Inflammatory macrophage treated with lipopolysaccharide for 1 hour (primary cell): ENCODE data around the gene TEX19.
"Not testable (repeated sequence)": the region's sequence is repeated elsewhere in the genome, so short reads cannot be mapped to it uniquely, and the experiment has no call there.

Source experiments
- DNase-seq, 2 donors: peaks; one replicate each; pipeline ENCODE4 v3.0.0-alpha.2; 2020 to 2022

Gene TEX19

DNA sequence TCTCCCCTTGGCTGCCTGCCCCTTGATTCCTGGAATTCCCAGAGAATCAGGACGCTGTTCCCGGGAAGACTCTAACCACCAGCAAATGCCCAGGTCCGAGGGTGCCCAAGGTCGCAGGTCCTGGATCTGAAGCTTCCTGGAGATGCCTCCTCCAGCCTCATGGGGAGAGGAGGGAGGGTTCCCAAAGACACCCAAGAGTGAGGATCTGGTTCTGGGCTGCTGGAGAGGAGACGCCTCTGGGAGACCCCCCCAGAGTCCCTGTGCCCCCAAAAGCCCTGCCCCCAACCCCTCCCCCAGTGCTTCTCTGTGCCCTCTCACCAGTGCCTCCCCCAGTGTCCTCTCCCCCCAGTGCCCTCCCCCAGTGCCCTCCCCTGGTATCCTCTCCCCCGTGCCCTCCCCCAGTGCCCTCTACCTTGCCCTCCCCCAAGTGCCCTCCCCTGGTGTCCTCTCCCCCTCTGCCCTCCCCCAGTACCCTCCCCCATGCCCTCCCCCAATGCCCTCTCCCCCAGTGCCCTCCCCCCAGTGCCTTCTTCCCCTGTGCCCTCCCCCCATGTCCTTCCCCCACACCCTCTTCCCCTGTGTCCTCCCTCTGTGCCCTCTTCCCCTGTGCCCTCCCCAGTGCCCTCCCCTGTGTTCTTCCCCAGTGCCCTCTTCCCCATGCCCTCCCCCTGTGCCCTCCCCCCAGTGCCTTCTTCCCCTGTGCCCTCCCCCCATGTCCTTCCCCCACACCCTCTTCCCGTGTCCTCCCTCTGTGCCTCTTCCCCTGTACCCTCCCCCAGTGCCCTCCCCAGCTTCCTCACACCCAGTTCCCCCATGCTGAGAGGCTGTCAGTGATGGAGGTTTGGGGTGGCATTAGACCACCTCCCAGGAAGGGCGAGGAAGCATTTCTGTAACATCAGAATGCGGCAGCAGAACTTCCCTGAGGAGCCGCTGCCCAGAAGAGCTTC, 19.1 kb upstream of the TEX19 start:
- DNase-seq: no peak

DNA sequence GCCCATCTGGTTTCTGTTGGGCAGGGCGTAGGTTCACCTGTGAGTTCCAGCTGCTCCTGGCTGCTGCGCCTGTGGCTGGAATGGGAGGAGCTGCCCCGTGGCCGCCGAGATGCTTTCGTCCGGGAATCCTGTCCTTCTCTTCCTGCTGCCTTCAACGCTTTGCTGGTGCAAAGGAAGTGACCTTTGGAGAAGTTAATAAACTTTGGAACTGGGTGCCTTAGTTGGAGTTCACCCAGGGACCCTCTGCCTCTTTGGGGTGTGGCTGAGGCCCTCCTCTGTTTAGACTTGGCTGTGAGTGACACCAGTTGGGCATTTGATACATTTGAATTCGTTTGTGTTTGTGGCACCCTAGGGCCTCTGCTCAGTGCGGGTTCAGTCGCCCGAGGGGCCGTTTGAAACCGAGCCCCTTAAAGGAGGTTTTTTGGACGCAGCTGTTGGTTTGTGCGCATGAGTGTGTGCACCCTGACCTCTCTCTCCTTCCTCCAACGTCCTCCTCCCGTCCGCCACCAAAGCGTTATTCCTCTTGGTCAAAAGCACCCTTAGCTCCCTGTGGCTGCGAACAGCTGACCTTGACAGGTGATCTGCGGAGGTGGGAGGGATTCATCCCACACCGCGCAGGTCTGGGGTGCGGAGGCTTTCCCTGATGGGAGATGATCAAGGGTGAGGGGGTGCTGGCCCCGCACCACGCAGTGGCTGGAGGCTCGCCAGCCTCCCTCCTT, 16.5 kb upstream of the TEX19 start:
- DNase-seq: no peak

DNA sequence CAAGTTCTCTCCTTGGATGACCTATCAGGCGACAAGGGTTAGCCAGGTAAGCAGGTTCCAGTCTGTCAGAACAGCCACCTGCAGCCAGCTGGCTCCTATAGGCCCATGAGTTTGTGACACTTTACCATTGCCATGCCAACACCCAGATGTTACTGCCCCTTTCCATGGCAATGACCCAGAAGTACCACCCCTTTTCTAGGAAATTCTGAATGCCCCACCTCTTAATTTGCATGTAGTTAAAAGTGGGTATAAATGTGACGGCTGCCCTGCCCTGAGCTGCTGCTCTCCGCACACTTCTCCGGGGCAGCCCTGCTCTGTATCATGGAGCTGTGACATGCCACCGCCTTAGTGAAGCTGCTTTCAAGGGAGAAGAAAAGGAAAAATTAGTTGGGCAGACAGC, 15.5 kb upstream of the TEX19 start:
- no peak for DNase-seq

DNA sequence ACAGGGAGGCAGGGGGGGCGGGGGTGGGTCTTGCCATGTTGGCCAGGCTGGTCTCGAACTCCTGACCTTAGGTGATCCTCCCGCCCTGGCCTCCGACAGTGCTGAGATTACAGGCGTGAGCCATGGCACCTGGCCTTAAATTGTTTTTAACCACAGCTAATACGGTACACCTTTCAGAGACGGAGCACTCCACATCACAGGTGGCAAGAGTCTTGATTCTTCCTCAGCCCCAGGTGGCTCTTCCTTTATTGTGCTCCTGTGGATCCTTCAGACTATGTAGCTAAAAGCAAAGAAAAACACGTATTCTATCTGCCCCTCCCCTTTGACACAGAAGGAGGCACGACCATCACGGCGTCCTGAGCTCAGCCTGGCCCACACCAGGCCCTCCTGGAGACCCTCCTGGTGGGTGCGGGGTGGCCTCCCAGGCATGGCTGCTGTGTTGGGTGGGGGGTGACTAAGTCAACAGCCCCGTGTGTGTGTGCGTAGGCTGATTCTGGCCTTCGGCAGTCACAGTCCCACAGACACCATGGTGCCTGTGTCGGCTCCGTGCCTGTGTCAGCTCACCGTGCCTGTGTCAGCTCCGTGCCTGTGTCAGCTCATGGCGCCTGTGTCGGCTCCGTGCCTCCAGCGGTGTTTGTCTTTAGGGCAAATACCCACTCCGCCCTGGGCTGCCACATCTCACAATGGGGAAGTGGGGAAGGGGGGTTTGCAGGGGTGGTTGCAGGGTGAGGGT, 14.7 kb upstream of the TEX19 start:
- no peak for DNase-seq

DNA sequence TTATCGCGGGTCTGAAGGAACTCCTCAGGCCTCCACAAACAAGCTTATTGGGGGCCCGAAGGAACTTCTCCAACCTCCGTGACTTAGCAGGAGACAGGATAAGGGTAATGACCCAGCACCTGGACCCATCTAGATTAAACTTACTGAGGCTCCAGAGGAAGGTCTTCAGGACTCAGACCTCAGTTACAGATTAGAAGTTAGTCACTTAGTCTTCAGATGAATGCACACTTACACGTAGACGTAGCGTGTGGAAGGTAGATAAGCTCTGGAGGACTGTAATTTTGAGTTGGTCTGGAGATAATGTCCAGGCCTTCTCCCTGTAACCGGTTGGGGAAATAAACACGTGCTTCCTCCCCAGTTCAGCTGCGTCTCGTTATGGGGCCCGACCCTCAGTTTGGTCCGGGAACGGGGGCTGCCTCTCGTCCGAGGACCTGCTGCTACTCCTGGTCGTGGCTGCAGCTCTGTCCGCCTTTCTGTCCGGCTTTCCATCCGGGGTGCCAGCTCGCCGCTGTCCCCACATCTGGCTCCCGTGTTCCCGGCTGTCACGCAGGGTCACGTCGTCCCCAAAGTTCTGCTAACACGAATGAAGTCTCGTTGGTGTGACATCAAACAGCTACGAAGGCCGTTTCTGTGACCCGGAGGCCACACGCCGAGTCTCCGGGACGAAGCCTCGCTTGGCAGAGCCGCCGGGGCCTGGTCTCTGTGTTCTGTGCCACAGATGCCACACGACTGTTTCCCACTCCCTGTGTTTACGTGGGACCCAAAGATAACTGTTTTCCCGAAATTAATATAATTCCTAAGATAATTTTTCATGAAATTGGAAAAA, 13.7 kb upstream of the TEX19 start:
- no peak for DNase-seq

DNA sequence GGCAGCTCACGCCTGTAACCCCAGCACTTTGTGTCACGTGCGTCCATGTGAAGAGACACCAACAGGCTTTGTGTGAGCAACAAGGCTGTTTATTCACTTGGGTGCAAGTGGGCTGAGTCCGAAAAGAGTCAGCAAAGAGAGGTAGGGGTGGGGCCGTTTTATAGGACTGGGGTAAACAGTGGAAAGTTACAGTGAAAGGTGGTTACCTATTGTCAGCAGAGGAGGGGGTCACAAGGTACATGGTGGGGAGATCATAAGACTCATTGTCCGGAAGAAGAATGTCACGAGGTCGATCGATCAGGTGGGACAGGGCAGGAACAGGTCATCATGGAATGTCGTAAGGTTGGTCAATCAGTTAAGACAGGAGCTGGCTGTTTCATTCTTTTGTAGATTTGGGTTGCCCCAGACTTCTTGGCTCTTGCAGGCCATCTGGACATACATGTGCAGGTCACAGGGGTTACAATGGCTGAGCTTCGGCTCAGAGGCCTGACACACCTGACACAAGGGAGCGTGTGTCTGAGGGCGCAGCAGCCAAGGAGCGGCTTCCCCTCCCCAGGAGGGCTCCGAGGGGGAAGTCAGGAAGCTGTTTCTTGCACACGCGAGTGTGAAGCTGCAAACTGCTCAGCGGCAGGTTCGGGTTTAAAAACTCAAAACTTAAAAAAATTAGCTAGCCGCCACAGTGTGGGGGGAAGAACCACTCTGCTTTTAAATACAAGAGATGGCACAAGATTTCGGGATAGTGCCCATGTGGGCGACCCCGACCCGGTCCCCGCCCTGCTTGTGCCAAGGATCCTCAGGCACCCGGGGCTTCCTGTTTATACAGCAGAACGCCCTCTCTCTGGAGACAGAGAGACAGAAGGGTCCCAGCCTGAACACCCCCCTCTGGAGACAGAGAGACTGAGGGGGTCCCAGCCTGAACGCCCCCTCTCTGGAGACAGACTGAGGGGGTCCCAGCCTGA, 12.4 kb upstream of the TEX19 start:
- DNase-seq: no peak

DNA sequence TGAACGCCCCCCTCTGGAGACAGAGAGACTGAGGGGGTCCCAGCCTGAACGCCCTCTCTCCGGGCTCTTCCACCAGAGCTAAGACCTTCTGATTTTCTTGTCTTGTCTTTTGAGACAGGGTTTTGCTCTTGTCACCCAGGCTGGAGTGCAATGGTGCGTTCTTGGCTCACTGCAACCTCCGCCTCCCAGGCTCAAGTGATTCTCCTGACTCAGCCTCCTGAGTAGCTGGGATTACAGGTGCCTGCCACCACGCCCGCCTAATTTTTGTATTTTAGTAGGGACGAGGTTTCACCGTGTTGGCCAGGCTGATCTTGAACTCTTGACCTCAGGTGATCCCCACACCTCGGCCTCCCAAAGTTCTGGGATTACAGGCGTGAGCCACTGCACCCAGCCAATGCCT, 11.1 kb upstream of the TEX19 start:
- not testable (repeated sequence) for DNase-seq

DNA sequence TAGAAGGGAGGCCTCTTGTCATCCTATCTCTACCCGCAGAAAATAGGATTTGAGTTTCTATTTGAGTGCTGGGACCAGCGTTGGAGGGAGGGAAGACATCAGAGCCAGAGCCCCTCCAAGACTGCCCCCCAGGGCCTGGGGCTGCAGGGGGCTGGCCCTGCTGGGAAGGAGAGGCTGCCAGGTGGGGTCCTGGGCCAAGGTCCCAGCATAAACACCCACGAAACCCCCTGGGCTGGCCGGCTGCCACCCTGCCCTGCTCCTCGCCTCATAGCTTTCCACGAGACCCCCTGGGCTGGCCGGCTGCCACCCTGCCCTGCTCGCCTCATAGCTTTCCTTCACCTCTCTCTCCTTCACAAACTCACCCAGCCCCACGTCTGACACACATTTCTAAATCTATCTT, 10.6 kb upstream of the TEX19 start:
- no peak for DNase-seq

DNA sequence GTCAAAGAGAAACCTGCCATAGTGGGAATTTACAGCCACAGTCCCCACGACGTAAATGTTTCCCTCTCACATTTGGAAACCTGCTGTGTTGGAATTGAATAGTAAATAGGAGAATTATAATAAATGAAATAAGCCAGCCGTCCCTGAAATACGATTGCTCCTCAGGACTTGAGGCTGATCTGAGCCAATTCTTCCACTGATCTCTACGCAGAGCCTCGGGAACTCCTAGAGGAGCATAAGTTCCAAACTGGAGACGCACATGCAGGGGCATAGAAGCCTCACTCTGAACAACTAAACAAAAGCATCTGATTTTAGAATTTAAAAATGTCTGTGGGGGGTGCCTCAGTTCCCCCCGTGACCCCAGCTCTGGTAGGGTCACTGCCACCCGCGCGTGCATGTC, 10.2 kb upstream of the TEX19 start:
- DNase-seq: no peak

DNA sequence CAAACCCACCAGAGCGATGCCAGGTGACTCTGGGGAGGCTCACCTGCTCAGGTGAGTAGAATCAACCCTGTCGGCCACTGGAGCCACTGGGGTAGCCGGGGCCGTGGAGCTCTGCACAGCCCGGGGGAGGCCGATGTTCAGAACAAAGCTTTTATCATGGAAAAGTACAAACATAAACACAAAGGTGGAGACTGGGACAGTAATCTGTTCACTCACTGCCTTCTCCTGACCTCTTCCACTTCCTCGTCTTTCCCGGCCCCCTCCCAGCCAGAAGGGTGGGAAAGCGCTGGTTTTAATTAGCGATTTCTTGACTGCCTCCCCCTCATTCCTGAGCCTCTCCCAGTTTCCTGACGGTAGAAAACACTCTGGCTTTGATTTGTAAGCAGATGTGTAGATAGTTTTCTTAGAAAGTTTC, 9.8 kb upstream of the TEX19 start:
- no peak for DNase-seq

DNA sequence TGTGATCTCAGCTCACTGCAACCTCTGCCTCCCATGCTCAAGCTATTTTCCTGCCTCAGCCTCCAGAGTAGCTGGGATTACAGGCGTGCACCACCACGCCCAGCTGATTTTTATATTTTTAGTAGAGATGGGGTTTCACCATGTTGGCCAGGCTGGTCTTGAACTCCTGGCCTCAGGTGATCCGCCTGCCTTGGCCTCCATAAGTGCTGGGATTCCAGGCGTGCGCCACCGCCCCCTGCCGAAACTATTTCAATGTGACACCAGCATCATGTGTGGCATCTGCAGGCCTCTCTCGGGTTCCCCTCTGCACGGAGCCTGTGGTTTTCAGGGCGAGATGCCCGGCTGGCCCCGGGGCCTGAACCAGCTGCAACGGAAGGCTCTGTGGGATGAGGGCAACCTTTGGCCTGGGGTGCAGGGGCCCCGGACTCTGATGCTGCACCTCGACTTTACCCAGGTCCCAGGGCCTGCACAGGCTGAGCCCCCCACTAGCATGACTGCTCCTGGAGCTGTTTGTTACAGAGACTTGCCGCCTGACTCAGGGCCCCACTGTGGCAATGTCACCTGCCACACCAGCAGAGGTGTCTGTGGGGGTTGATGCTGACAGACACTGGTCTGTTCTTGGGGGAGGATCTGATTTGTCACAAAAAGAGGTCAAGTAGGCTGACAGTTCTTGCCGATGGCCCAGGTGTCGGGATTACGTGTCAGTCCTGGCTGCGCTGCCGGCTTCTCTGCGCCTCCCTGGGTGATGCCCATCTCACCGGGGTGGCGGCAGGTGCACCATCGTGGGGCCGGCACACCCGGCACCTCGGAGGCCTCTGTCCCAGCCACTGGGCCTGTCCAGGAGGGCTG, 8.6 kb upstream of the TEX19 start:
- peak; percentile 17 to 48 for DNase-seq

DNA sequence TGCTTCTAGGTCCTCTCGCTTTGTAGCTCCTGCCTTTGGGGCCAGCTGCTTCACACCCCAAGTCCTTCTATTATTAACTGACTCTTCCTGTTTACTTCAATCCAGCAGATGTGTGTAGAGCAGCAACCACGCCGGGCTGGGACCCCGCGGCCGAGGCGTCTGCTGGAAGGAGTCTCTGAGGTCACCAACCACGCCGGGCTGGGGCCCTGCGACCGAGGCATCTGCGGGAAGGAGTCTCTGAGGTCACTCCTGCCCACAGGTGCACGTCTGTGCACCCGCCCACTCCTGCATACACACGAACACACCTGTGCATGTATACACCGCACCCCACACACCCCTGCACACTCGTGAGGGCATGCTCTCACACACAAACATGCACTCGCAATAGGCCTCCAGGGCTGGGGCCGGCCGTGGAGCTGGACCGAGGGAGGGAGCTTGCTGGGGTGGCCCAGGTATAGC, 7.8 kb upstream of the TEX19 start:
- no peak for DNase-seq

DNA sequence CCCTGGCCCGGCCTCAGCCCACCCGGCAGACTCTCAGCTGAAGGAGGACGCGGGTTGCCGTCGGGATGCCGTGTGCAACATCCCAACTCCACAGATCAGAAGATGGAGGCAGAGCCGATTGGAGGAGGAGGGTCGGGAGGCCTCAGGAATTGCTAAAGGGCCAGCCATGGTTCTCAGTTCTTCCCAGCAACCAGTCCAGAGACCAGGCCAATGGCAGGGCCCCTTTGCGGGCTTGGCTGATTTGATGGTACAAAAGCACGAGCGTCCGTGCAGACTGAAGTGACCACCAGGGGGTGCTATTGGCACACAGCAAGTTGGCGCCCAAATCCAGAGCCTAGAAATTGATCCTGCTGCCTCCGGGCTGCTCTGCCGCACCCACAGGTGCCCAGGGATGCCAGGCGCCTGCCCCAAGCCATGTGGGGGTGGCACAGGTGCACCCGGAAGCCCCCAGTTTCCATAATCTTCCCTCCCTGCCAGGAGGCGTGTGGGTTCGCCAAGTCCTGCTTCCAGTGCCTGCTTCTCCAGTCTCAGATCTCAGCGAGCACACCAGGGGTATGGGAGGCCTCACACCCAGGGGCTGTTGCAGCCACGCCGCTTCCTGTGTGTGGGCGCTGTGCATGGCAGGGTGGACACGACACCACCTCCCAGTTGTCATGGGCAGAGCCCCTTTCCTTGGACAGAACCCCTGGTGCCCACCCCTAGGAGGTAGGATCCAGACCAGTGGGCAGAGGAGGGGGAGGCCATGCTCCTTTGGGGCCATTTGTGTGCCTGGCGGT, 7.1 kb upstream of the TEX19 start:
- peak; percentile 62 to 96 for DNase-seq

DNA sequence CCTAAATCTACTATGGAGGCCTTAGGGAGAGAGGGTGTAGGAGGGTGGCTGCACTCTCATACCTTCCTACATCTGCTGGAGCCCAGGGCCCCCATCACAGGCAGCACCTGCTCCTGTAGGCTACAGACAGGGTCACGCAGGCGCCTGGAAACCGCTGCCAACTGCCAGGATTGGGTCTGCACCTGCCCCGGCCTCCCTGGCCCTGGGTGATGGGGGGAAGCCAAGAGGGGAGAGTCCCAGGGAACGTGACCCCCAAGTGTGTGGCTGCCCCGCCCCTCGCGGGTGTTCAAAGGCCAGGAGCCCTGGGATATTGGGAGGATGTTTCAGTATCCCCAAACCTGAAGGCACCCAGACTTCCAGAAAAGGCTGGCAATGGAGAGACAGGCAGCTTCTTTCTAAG, 5.6 kb upstream of the TEX19 start:
- DNase-seq: no peak

DNA sequence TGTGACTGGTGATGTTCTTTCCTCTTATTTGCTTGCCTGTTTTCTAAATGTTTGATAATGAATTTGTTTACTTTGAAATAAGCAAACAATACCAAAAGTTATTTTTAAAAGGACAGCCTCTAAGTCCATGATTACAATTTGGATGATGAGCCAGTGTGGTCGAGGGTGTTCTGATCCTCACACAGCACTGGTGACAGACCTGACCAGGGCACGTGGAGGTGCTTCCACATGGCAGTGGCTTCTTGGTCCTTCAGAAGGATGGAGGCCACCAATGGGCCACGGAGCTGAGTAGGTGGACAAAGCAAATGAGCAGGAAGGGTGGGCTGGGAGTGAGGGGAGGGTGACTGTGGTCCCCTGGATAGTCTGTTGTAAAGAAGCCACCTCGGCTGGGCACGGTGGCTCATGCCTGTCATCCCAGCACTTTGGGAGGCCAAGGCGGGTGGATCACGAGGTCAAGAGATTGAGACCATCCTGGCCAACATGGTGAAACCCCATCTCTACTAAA, 4.2 kb upstream of the TEX19 start:
- DNase-seq: no peak

DNA sequence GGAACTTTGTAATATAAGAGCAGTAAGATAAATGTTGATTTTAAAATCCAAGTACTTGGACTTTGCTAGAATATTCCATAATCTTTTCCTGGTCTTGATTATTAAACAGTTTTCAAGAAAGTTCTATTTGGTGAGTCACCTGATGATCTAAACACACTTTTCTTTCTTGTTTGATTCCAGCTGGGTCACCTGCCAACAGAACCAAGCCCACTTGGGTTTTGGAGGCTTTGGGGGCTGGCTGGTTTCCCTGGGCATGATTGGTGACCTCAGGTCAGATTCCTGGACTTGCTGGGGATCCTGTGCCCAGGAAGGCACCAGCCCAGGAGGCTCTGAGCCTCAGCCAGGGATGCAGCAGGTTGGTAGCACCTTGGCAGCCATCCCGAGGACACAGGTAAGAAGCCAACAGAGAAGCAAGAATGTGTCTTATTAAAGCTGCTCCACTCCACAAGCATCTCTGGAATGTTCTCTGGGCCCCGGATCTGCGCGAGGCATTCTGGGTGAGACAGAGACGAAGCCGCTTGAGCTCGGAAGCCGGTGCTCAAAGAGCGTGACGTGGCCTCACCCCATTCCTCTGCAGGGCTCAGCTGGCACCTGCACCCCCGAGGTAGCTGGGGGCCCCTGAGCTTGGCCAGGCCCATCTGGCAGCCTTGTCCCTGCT, 3.1 kb upstream of the TEX19 start:
- DNase-seq: no peak

DNA sequence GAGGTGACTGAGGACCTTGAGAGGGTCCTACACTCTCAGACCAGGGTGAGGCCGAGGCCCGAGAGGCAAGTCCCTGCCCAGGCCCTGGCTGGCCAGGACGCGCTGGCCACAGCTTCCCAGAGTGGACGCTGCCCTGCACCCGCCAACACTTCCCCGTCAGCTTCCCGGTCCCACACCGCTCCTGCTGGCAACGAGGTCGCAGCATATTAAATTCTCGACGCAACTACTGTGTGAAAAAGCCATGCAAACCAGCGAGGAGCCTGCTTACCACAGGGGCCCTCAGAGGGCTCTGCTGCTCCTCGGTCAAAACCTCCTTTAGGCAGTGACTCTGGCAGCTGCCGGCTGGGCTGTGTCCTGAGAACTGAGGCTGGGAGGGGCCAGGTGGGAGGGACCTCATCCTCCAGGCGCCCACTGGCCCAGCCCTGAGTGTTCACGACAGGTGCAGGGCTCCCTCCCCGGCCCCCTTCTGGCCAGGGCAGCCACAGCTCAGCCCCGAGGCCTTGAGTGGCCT, 2.1 kb upstream of the TEX19 start:
- no peak for DNase-seq

DNA sequence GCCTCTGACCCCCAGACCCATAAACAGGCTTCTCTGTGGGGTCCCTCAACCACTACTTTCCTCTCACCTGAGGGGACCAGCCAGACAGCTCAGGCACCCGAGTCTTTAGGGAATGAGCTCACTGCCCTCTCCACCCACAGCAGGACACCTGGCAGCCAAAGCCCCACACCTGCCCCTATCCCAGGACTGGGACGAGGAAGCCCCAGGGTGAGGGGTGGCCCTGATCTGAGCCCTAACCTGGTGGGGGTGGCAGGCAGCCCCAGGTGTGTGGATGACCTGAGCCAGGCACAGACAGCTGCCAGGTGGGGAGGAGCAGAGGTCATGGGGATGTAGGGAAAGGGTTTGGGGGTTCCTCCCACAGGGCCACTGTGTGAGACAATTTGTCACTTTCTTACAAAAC, 1.7 kb upstream of the TEX19 start:
- no peak for DNase-seq
